Sigmoid colon (tissue), 3 donors: ENCODE data around the gene PHF8.

Source experiments
- POLR2A ChIP-seq, 2 donors: fragments of 450-650 bp; IDR thresholded peaks; one replicate each; pipeline ENCODE4 v1.6.1; 2016; ENCODE audit warnings: antibody characterized with exemption in 2 of 2, mild to moderate bottlenecking in 2 of 2, moderate library complexity in 2 of 2
- TF ChIP-seq, protein P1 (sequence below), 4 experiments: fragments of 450-650 bp in 3 of 4; fragments of 200-600 bp in 1 of 4; IDR thresholded peaks; one replicate each; pipeline ENCODE4 v1.5.1; 2016 to 2019; ENCODE audit warnings: antibody characterized with exemption in 4 of 4, mild to moderate bottlenecking in 3 of 4, moderate library complexity in 2 of 4

DNA sequence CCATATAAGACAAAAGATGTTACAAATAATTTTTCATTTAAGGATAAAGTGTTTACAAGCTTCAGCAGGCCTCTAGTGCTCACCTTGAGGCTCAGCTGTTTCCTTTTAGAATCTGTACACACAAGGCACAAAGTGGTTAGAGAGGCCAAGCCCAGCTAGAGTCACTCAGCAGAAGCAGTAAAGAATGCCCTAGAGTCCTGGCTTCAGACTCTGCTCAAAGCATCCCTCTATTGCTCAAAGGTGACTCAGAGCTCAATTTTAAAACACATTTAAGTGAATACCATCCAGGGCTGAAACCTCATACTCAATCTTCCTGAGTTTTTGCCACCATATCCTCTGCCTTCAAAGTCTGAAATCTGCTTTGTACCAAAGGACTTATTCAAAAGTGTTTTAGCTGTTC, 22.6 kb upstream of the PHF8 start:
- no peak for TF ChIP-seq POLR2A (IDR thresholded peaks at IDR 0.05)
- TF ChIP-seq, protein P1, sequence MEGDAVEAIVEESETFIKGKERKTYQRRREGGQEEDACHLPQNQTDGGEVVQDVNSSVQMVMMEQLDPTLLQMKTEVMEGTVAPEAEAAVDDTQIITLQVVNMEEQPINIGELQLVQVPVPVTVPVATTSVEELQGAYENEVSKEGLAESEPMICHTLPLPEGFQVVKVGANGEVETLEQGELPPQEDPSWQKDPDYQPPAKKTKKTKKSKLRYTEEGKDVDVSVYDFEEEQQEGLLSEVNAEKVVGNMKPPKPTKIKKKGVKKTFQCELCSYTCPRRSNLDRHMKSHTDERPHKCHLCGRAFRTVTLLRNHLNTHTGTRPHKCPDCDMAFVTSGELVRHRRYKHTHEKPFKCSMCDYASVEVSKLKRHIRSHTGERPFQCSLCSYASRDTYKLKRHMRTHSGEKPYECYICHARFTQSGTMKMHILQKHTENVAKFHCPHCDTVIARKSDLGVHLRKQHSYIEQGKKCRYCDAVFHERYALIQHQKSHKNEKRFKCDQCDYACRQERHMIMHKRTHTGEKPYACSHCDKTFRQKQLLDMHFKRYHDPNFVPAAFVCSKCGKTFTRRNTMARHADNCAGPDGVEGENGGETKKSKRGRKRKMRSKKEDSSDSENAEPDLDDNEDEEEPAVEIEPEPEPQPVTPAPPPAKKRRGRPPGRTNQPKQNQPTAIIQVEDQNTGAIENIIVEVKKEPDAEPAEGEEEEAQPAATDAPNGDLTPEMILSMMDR (IDR thresholded peaks at IDR 0.05) = no peak
